ENCODE results near the gene BCAS3. TPM values are rescaled to one million over a fixed set of nuclear protein-coding genes. Genes with fewer than 3 reads are reported as not detected.

Gene BCAS3
- polyA plus RNA-seq, 1 donor from 2014 or later, result 21.6 TPM

GRCh38 chr17:60887614-60888028 is 210.0 kb downstream of the BCAS3 start:
- no peaks in the 10 kb centered on the region for H3F3A ChIP-seq (ENCODE audit: insufficient read depth, low read length, poor library complexity, severe bottlenecking)
- no peaks in the 10 kb centered on the region for H3K9me3 ChIP-seq (ENCODE audit: low read length)
- H3K9me2 ChIP-seq (ENCODE audit: insufficient read depth, low read length), result no peaks in the 10 kb centered on the region
- H4K20me1 ChIP-seq (ENCODE audit: insufficient read depth), result no peaks in the 10 kb centered on the region
- no peaks in the 10 kb centered on the region for H3K27me3 ChIP-seq (ENCODE audit: insufficient read depth, low read depth, low read length)
- H3K27ac ChIP-seq (ENCODE audit: low read length), result no peak overlapping the region
- no peak overlapping the region for H3K4me2 ChIP-seq (ENCODE audit: low read length)
- H3K4me3 ChIP-seq (ENCODE audit: low read length), result no peak overlapping the region
- no peak overlapping the region for H2AFZ ChIP-seq (ENCODE audit: low read depth, low read length)
- H3K9ac ChIP-seq (ENCODE audit: low read length), result no peak overlapping the region
- H3K79me2 ChIP-seq (replicated peaks; ENCODE audit: insufficient read depth, low read length), result no peaks in the 10 kb centered on the region
- no peaks in the 10 kb centered on the region for H3K36me3 ChIP-seq (ENCODE audit: insufficient read depth, low read length)
- TF ChIP-seq RAD21 (conservative IDR thresholded peaks at IDR 0.05) (no peak), EZH2 (IDR thresholded peaks at IDR 0.05; ENCODE audit: borderline replicate concordance, insufficient read depth, low read length, poor library complexity, severe bottlenecking) (no peak), SMC3 (conservative IDR thresholded peaks at IDR 0.05; ENCODE audit: poor library complexity) (no peak), REST (IDR thresholded peaks at IDR 0.05; ENCODE audit: borderline replicate concordance) (no peak), CTCF (IDR thresholded peaks at IDR 0.05; ENCODE audit: poor library complexity, severe bottlenecking) (no peak), POLR2AphosphoS5 (IDR thresholded peaks at IDR 0.05) (no peak), EP300 (conservative IDR thresholded peaks at IDR 0.05; ENCODE audit: poor library complexity, severe bottlenecking) (no peak), TAF1 (IDR thresholded peaks at IDR 0.05; ENCODE audit: low read depth) (no peak), MXI1 (conservative IDR thresholded peaks at IDR 0.05; ENCODE audit: poor library complexity, severe bottlenecking) (no peak)

- no peaks in the 10 kb centered on the region for H3K9me3 ChIP-seq (ENCODE audit: low read length)
- no peak overlapping the region for H3K27ac ChIP-seq (ENCODE audit: low read length)
- no peaks in the 10 kb centered on the region for H3K9me2 ChIP-seq (ENCODE audit: insufficient read depth, low read length)
- H3F3A ChIP-seq (ENCODE audit: insufficient read depth, low read length, poor library complexity, severe bottlenecking), result no peaks in the 10 kb centered on the region
- no peak overlapping the region for H3K9ac ChIP-seq (ENCODE audit: low read length)
- H3K36me3 ChIP-seq (ENCODE audit: insufficient read depth, low read length), result no peaks in the 10 kb centered on the region
- H3K27me3 ChIP-seq (ENCODE audit: insufficient read depth, low read depth, low read length), result no peaks in the 10 kb centered on the region
- no peak overlapping the region for H3K4me3 ChIP-seq (ENCODE audit: low read length)
- no peak overlapping the region for H2AFZ ChIP-seq (ENCODE audit: low read depth, low read length)
- no peaks in the 10 kb centered on the region for H4K20me1 ChIP-seq (ENCODE audit: insufficient read depth)
- no peak overlapping the region for H3K4me2 ChIP-seq (ENCODE audit: low read length)
- TF ChIP-seq EP300 (conservative IDR thresholded peaks at IDR 0.05; ENCODE audit: poor library complexity, severe bottlenecking), result no peak
- no peak for TF ChIP-seq SMC3 (conservative IDR thresholded peaks at IDR 0.05; ENCODE audit: poor library complexity)
- no peak for TF ChIP-seq POLR2AphosphoS5 (IDR thresholded peaks at IDR 0.05)
- TF ChIP-seq REST (IDR thresholded peaks at IDR 0.05; ENCODE audit: borderline replicate concordance), result no peak
- TF ChIP-seq EZH2 (IDR thresholded peaks at IDR 0.05; ENCODE audit: borderline replicate concordance, insufficient read depth, low read length, poor library complexity, severe bottlenecking), result no peak
- no peak for TF ChIP-seq CTCF (IDR thresholded peaks at IDR 0.05; ENCODE audit: poor library complexity, severe bottlenecking)
- no peak for TF ChIP-seq RAD21 (conservative IDR thresholded peaks at IDR 0.05)
- TF ChIP-seq MXI1 (conservative IDR thresholded peaks at IDR 0.05; ENCODE audit: poor library complexity, severe bottlenecking), result no peak
- TF ChIP-seq TAF1 (IDR thresholded peaks at IDR 0.05; ENCODE audit: low read depth), result no peak
- H3K79me2 ChIP-seq (replicated peaks; ENCODE audit: insufficient read depth, low read length), result no peaks in the 10 kb centered on the region
Measured at GRCh38 chr17:60888812-60889709, 211.4 kb downstream of the BCAS3 start.
